Left ventricle myocardium inferior (tissue), 1 donor: Measurements from ENCODE around the gene KDM2A. TPM values are rescaled to one million over a fixed set of nuclear protein-coding genes. Genes with fewer than 3 reads are reported as not detected.

Source experiments
- DNase-seq: peaks from one replicate; pipeline ENCODE4 v3.0.0-alpha.2; 2020
- H3K27ac ChIP-seq: fragments of 200-600 bp; replicated peaks from 2 replicates; pipeline ENCODE4 v1.8.0; 2021
- H3K27me3 ChIP-seq: fragments of 200-600 bp; 2 replicates; pipeline ENCODE4 v1.8.0; 2021; ENCODE audit warnings: low read depth
- H3K36me3 ChIP-seq: fragments of 200-600 bp; 2 replicates; pipeline ENCODE4 v1.8.0; 2021
- H3K4me1 ChIP-seq: fragments of 200-600 bp; 2 replicates; pipeline ENCODE4 v1.8.0; 2021
- H3K4me3 ChIP-seq: fragments of 200-600 bp; 2 replicates; pipeline ENCODE4 v1.8.0; 2021; ENCODE audit warnings: mild to moderate bottlenecking, moderate library complexity
- H3K9me3 ChIP-seq: fragments of 200-600 bp; replicated peaks from 2 replicates; pipeline ENCODE4 v1.8.0; 2021
- intact Hi-C: fragments of 100-400 bp; cut with micrococcal nuclease; formaldehyde crosslinking; loops from one replicate; pipeline ENCODE4 v1.11.0; 2022
- total RNA-seq: library from RNA; stranded (reverse); fragmentation: NEBNext Ultra II Directional; extraction: Animal tissue kit (Norgen Biotek cat#: 25700); gene quantifications from one replicate; pipeline ENCODE4 v1.2.1, GENCODE V29; 2021
- TF ChIP-seq, protein P1 (sequence below): fragments of 200-600 bp; IDR thresholded peaks from 2 replicates; pipeline ENCODE4 v1.8.0; 2021; ENCODE audit warnings: antibody characterized with exemption, mild to moderate bottlenecking, borderline replicate concordance
- donor health status: DM: no; HTN: yes; CAD: no; lungs with severe emphysema.

The KDM2A gene
- total RNA-seq, 1 donor from 2014 or later: 37.6 TPM

DNA sequence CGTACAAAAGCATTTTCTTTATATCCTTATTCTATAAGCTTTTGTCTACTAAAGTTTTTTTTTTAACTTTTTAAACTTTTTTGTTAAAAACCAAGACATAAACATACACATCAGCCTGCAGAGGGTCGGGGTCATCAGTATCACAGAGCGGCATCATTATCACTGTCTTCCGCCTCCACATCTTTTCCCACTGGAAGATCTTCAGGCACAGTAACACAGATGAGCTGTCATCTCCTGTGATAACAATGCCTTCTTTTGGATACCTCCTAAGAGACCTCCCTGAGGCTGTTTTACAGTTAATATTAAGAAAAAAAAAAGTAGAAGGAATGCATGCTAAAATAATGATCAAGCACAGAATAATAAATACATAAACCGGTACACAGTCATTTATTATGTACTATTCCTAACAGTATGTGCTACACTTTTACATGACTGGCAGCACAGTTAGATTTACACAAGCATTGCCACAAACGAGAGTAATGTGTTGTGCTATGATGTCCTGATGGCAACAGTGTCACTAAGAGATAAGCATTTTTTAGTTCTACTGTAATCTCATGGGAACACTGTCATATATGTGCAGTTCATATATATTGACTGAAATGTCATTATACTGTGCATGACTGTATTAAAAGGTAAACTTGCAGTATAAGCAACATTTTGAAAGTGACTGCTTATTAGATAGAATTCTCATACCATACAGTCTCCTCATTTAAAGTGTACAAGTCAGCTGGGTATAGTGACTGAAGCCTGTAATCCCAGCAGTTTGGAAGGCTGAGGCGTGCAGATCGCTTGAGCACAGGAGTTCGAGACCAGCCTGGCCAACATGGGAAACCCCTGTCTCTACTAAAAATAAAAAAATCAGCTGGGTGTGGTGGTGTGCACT, 58.6 kb downstream of the KDM2A start:
- TF ChIP-seq, protein P1, sequence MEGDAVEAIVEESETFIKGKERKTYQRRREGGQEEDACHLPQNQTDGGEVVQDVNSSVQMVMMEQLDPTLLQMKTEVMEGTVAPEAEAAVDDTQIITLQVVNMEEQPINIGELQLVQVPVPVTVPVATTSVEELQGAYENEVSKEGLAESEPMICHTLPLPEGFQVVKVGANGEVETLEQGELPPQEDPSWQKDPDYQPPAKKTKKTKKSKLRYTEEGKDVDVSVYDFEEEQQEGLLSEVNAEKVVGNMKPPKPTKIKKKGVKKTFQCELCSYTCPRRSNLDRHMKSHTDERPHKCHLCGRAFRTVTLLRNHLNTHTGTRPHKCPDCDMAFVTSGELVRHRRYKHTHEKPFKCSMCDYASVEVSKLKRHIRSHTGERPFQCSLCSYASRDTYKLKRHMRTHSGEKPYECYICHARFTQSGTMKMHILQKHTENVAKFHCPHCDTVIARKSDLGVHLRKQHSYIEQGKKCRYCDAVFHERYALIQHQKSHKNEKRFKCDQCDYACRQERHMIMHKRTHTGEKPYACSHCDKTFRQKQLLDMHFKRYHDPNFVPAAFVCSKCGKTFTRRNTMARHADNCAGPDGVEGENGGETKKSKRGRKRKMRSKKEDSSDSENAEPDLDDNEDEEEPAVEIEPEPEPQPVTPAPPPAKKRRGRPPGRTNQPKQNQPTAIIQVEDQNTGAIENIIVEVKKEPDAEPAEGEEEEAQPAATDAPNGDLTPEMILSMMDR: no peak
- Histone ChIP-seq H3K9me3 (no peaks in the 10 kb centered on the region), H3K27me3 (no peaks in the 10 kb centered on the region), H3K27ac (no peak overlapping the region), H3K4me3 (no peak overlapping the region), H3K4me1 (peaks cover 41% of the 10 kb centered on the region), H3K36me3 (peaks cover 27% of the 10 kb centered on the region)
- intact Hi-C loops: no loop called here
- DNase-seq: no peak

DNA sequence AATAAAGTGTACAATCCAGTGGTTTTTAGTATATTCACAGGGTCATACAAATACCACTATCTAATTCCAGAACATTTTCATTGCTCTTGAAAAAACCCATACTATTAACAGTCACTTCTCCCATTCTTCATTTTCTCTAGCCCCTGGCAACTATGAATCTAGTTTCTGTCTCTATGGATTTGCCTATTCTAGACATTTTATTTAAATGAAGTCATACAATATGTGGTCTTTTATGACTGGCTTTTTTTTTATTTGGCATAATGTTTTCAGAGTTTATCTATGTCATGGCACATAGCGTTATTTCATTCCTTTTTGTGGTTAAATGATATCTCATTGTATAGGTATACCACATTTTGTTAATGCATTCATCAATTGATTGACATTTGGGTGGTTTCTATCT, 59.4 kb downstream of the KDM2A start:
- Histone ChIP-seq H3K27me3 (no peaks in the 10 kb centered on the region), H3K36me3 (peaks cover 35% of the 10 kb centered on the region), H3K4me3 (no peak overlapping the region), H3K27ac (no peak overlapping the region), H3K9me3 (no peaks in the 10 kb centered on the region), H3K4me1 (peaks cover 41% of the 10 kb centered on the region)
- DNase-seq: no peak
- intact Hi-C loops: no loop called here
- TF ChIP-seq, protein P1: no peak

DNA sequence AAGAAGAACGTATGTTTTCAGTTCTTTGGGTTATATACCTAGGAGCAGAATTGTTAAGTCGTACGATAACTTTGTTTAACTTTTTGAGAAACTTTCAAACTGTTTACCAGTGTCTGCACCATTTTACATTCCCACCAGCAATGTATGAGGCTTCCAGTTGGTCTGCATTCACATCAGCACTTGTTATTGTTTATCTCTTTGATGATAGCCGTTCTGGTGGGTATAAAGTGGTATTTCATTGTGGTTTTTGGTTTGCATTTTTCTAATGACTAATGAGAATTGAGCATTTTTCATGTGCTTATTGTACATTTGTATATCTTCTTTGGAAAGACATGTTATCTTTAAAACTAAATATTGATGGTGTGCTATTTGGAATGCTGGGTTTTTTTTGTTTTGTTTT, 59.8 kb downstream of the KDM2A start:
- TF ChIP-seq, protein P1: no peak
- no peaks in the 10 kb centered on the region for H3K27me3 ChIP-seq
- no peak overlapping the region for H3K27ac ChIP-seq
- H3K4me3 ChIP-seq: no peak overlapping the region
- peaks cover 38% of the 10 kb centered on the region for H3K4me1 ChIP-seq
- no peak for DNase-seq
- peaks cover 40% of the 10 kb centered on the region for H3K36me3 ChIP-seq
- intact Hi-C loops: no loop called here
- no peaks in the 10 kb centered on the region for H3K9me3 ChIP-seq

DNA sequence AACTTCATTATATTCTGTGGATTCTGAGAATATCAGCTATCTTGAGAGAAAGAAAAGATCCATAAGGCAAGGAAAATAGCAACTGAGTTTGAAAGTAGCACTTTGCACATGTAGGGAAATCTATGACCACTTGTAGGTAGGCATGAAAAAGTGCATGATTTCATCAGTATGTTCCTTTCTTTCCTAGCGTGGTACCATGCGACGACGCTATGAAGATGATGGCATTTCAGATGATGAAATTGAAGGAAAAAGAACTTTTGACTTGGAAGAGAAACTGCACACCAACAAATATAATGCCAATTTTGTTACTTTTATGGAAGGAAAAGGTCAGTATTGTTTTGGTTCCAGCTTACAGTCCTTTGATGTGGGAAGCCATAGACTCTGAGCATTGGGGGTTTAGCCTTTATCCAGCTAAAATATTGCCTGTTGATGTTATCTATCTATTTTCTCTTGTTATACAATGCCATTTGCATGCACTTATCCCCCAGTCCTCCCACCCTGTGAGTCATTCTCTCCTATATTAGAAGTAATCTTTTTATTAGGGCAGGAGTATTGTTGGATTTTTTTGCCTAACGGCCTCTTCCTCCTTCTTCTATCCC, 60.9 kb downstream of the KDM2A start:
- H3K36me3 ChIP-seq: peaks cover 51% of the 10 kb centered on the region
- intact Hi-C loops: no loop called here
- H3K4me1 ChIP-seq: peaks cover 32% of the 10 kb centered on the region
- H3K27ac ChIP-seq: no peak overlapping the region
- TF ChIP-seq, protein P1: no peak
- no peaks in the 10 kb centered on the region for H3K27me3 ChIP-seq
- H3K9me3 ChIP-seq: no peaks in the 10 kb centered on the region
- DNase-seq: no peak
- H3K4me3 ChIP-seq: no peak overlapping the region

DNA sequence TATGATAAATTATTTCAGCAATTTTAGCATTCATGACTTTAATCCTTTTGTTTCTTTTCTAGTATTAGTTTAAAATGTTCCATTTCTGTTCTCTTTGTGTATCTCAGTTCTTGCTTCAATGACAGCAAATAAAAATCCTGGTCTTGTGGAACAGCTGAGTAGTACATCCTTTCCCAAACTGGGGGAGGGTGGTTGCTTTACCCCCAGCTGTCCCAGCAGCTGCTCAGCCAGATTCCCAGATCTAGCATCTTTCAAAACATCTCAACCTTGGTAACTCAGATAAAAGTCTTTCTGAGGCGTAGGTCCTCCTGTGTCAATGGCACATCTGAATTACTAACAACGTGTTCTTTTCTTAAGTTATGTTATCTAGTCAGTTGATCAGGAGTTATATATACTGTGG, 75.0 kb downstream of the KDM2A start:
- no peak overlapping the region for H3K27ac ChIP-seq
- intact Hi-C loops: no loop called here
- no peak overlapping the region for H3K4me3 ChIP-seq
- TF ChIP-seq, protein P1: no peak
- DNase-seq: no peak
- H3K4me1 ChIP-seq: no peaks in the 10 kb centered on the region
- H3K9me3 ChIP-seq: no peaks in the 10 kb centered on the region
- H3K36me3 ChIP-seq: peaks cover 34% of the 10 kb centered on the region
- H3K27me3 ChIP-seq: no peaks in the 10 kb centered on the region
